Measurements from ENCODE around the gene PTX4. TPM values are rescaled to one million over a fixed set of nuclear protein-coding genes. Genes with fewer than 3 reads are reported as not detected.

PTX4 gene
- total RNA-seq, 1 experiment from 2014 or later: not detected

DNA sequence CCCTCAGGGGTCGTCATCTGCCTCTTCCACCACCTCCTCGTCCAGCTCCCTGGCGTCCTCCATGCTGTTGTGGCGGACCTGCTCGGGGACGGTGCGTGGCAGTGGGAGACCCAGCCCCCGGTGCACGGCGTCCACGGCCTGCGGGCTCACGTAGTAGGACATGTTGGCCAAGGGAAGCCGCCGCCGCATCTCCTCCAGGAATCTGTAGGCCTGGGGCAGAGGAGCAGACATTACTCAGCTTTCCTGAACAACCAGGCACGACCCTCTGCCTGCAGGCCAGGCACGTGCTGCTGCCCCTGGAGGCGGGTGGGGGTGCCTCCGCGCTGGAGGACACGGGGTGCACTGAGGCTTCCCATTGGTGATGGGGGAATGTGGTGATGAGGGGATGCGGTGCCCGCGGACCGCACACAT is 22.2 kb upstream of the PTX4 start:
- Mint-ChIP-seq H3K9me3 (ENCODE audit: low read depth, unreplicated experiment) (peaks cover 3% of the 10 kb centered on the region), H3K4me3 (ENCODE audit: low read depth, unreplicated experiment) (no peak overlapping the region), H3K27ac (ENCODE audit: unreplicated experiment) (no peak overlapping the region), H3K27me3 (ENCODE audit: unreplicated experiment) (no peaks in the 10 kb centered on the region), H3K4me1 (ENCODE audit: low read depth, unreplicated experiment) (no peaks in the 10 kb centered on the region), H3K36me3 (ENCODE audit: insufficient read depth, unreplicated experiment) (peaks cover 54% of the 10 kb centered on the region)
- CTCF ChIA-PET: interaction anchor here (0.5 kb wide), 1 partner anchor 76 kb away, joined by 3 read pairs; no protein-coding TSS in a partner anchor
- TF ChIP-seq, protein P1, sequence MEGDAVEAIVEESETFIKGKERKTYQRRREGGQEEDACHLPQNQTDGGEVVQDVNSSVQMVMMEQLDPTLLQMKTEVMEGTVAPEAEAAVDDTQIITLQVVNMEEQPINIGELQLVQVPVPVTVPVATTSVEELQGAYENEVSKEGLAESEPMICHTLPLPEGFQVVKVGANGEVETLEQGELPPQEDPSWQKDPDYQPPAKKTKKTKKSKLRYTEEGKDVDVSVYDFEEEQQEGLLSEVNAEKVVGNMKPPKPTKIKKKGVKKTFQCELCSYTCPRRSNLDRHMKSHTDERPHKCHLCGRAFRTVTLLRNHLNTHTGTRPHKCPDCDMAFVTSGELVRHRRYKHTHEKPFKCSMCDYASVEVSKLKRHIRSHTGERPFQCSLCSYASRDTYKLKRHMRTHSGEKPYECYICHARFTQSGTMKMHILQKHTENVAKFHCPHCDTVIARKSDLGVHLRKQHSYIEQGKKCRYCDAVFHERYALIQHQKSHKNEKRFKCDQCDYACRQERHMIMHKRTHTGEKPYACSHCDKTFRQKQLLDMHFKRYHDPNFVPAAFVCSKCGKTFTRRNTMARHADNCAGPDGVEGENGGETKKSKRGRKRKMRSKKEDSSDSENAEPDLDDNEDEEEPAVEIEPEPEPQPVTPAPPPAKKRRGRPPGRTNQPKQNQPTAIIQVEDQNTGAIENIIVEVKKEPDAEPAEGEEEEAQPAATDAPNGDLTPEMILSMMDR (IDR thresholded peaks at IDR 0.05; ENCODE audit: unreplicated experiment): no peak
- DNase-seq: no peak
- intact Hi-C loops (cut with micrococcal nuclease; ENCODE audit: unreplicated experiment): no loop called here
- BruUV-seq (replicated peaks): no TSS peak

DNA sequence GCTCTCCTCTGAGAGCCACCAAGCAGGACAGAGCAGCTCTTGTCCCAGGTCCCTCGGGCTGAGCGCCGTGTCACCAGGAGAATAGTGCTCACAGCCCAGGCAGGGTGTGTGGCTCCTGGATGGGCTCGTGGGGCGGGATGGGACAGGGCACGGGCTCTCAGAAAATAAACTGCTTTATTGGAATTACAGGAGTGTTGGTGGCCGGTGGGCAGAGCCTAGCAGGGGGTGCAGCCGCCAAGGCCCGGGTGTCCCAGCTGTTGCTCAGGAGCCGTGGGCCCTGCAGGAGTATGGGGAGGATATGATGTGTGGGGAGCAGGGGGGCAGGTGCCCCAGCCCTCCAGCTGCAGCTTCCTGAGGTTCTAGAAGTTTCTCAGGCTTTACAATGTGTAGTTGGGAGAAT is 21.5 kb upstream of the PTX4 start:
- Mint-ChIP-seq H3K9me3 (ENCODE audit: low read depth, unreplicated experiment) (peaks cover 3% of the 10 kb centered on the region), H3K27me3 (ENCODE audit: unreplicated experiment) (no peaks in the 10 kb centered on the region), H3K4me3 (ENCODE audit: low read depth, unreplicated experiment) (no peak overlapping the region), H3K27ac (ENCODE audit: unreplicated experiment) (no peak overlapping the region), H3K36me3 (ENCODE audit: insufficient read depth, unreplicated experiment) (peaks cover 61% of the 10 kb centered on the region), H3K4me1 (ENCODE audit: low read depth, unreplicated experiment) (no peaks in the 10 kb centered on the region)
- DNase-seq: no peak
- CTCF ChIA-PET: no interaction called here
- no TSS peak for BruUV-seq (replicated peaks)
- intact Hi-C loops (cut with micrococcal nuclease; ENCODE audit: unreplicated experiment): no loop called here
- TF ChIP-seq, protein P1 (IDR thresholded peaks at IDR 0.05; ENCODE audit: unreplicated experiment): no peak

DNA sequence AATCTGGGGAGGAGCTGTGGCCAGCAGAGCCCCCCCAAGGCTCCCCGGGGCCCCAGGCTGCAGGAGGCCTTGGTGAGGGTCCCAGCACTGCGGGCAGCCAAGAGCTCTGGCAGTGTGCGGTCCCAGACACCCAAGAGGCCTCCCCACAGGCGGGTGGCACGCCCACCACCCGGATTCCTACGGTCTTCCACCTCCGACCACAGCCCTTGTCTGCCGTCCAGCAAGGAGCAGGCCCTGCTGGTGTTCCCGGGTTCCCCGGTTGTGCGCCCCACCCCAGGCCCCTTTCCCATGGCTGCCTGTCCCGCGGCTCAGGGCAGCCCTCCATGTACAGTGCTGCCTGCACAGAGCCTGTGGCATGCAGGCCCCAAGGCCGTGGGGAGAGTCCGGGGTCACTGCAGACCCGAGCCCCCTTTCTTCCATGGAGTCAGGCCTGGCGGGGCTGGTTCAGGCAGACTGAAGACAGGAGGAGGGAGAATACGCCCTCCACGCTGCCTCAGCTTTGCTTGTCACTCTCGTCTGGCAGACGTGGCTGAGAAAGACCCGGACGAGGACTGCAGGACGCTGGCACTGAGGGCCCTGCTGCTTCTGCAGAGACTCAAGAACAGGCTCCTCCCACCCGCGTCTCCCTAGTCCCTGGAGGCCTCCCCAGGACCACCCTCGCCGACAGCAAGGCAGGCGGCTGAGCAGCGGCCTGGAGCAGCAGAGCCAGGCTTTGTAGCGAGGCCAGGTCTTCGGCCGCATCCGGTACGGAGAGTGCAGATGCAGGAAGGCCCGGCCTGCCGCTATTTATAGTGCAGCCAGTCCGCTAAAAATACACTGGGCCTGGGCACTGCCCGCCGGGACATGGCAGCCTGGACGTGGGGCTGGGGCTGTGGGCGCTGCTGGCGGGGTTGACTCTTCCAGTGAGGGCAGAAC is 20.8 kb upstream of the PTX4 start:
- H3K27ac Mint-ChIP-seq (ENCODE audit: unreplicated experiment): no peak overlapping the region
- CTCF ChIA-PET: interaction anchor here (0.6 kb wide), 1 partner anchor 89 kb away, joined by 8 read pairs; the partner anchor contains the start of gene UQCC4
- BruUV-seq (replicated peaks): no TSS peak
- intact Hi-C loops (cut with micrococcal nuclease; ENCODE audit: unreplicated experiment): no loop called here
- no peak overlapping the region for H3K4me3 Mint-ChIP-seq (ENCODE audit: low read depth, unreplicated experiment)
- H3K36me3 Mint-ChIP-seq (ENCODE audit: insufficient read depth, unreplicated experiment): peaks cover 62% of the 10 kb centered on the region
- no peaks in the 10 kb centered on the region for H3K27me3 Mint-ChIP-seq (ENCODE audit: unreplicated experiment)
- no peaks in the 10 kb centered on the region for H3K9me3 Mint-ChIP-seq (ENCODE audit: low read depth, unreplicated experiment)
- H3K4me1 Mint-ChIP-seq (ENCODE audit: low read depth, unreplicated experiment): no peaks in the 10 kb centered on the region
- TF ChIP-seq, protein P1 (IDR thresholded peaks at IDR 0.05; ENCODE audit: unreplicated experiment): no peak
- DNase-seq: no peak

DNA sequence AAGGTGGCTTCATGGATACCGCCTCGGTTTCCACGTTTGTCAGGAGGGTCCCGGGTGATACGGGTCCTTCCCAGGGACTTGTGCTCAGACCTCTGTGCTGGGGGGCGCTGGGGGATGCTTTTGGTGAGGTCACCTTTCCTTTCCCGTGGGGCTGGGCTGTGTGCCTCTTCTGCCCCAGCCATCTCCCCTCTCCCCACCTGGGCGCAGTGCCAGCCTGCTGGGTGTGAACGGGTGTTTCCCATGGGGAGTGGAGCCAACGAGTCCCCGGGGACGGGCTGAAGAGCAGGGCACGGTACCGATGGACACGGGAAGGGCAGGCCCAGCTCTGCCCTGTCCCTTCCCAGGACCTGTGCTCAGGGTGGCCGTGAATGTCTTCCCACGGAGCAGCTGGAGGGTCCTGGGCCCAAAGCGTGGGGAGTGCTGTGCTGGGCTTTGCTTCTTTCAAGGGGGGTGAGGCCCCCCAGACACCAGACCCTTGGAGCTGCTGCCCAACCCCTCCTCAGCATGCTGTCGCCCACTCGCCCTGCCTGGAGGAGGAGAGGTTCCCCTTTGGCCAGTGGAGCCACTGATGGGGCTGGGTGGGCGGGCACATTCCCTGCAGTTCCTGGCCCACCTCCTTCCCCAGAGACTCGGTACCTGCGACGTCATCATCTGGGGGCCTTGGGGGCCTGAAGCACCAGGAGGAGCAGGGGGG is 19.9 kb upstream of the PTX4 start:
- intact Hi-C loops (cut with micrococcal nuclease; ENCODE audit: unreplicated experiment): no loop called here
- no TSS peak for BruUV-seq (replicated peaks)

More for the DNA sequence above, 19.9 kb upstream of the PTX4 start:
- H3K27ac Mint-ChIP-seq (ENCODE audit: unreplicated experiment): no peak overlapping the region
- H3K4me1 Mint-ChIP-seq (ENCODE audit: low read depth, unreplicated experiment): no peaks in the 10 kb centered on the region
- no peak for DNase-seq
- no peaks in the 10 kb centered on the region for H3K9me3 Mint-ChIP-seq (ENCODE audit: low read depth, unreplicated experiment)
- H3K4me3 Mint-ChIP-seq (ENCODE audit: low read depth, unreplicated experiment): no peak overlapping the region
- no peaks in the 10 kb centered on the region for H3K27me3 Mint-ChIP-seq (ENCODE audit: unreplicated experiment)
- TF ChIP-seq, protein P1 (IDR thresholded peaks at IDR 0.05; ENCODE audit: unreplicated experiment): no peak
- peaks cover 65% of the 10 kb centered on the region for H3K36me3 Mint-ChIP-seq (ENCODE audit: insufficient read depth, unreplicated experiment)
- CTCF ChIA-PET: interaction anchor here (0.6 kb wide), 1 partner anchor 88 kb away, joined by 8 read pairs; the partner anchor contains the start of gene UQCC4

Data from Calu3 (cell line).